ENCODE data around the gene FCHSD2. TPM values are rescaled to one million over a fixed set of nuclear protein-coding genes. Genes with fewer than 3 reads are reported as not detected.
A peak's percentile ranks its signal among the peaks of the same experiment; 100 is the strongest.

Gene FCHSD2
- total RNA-seq, 1 donor from 2014 or later: 32.7 TPM

- DNase-seq (no peak), ATAC-seq (no peak)
- intact Hi-C loops (cut with micrococcal nuclease): no loop called here
These were observed 180.0 kb downstream of the FCHSD2 start for GRCh38 chr11:72962084-72962483.

GRCh38 chr11:72959998-72960731, 182.0 kb downstream of the FCHSD2 start:
- intact Hi-C loops (cut with micrococcal nuclease): no loop called here
- no peak for DNase-seq
- peak; percentile 61 for ATAC-seq

GRCh38 chr11:72958791-72959190, 183.3 kb downstream of the FCHSD2 start:
- intact Hi-C loops (cut with micrococcal nuclease): no loop called here
- ATAC-seq: no peak
- DNase-seq: no peak

- peak; percentile 22 for ATAC-seq
- no peak for DNase-seq
- intact Hi-C loops (cut with micrococcal nuclease): no loop called here
These were observed 186.7 kb downstream of the FCHSD2 start for GRCh38 chr11:72955466-72955865.

GRCh38 chr11:72954860-72955259, 187.3 kb downstream of the FCHSD2 start:
- intact Hi-C loops (cut with micrococcal nuclease): no loop called here
- peak; percentile 91 for ATAC-seq
- no peak for DNase-seq

- no peak for ATAC-seq
- intact Hi-C loops (cut with micrococcal nuclease): no loop called here
These were observed 188.5 kb downstream of the FCHSD2 start for GRCh38 chr11:72953637-72954036.

GRCh38 chr11:72951888-72952287, 190.2 kb downstream of the FCHSD2 start:
- ATAC-seq: no peak
- intact Hi-C loops (cut with micrococcal nuclease): no loop called here
- no peak for DNase-seq

More at GRCh38 chr11:72953637-72954036, 188.5 kb downstream of the FCHSD2 start:
- no peak for DNase-seq

GRCh38 chr11:72951193-72951592, 190.9 kb downstream of the FCHSD2 start:
- ATAC-seq (peak; percentile 22), DNase-seq (no peak)
- intact Hi-C loops (cut with micrococcal nuclease): no loop called here

- intact Hi-C loops (cut with micrococcal nuclease): no loop called here
- DNase-seq: no peak
- no peak for ATAC-seq
These were observed 191.4 kb downstream of the FCHSD2 start for GRCh38 chr11:72950685-72951084.

- ATAC-seq: no peak
- no peak for DNase-seq
- intact Hi-C loops (cut with micrococcal nuclease): no loop called here
These were observed 194.9 kb downstream of the FCHSD2 start for GRCh38 chr11:72947229-72947628.

GRCh38 chr11:72943664-72944063, 198.5 kb downstream of the FCHSD2 start:
- ATAC-seq (no peak), DNase-seq (no peak)
- intact Hi-C loops (cut with micrococcal nuclease): no loop called here

GRCh38 chr11:72940417-72940816, 201.7 kb downstream of the FCHSD2 start:
- peak; percentile 81 for DNase-seq
- intact Hi-C loops (cut with micrococcal nuclease): no loop called here
- peak; percentile 83 for ATAC-seq

- DNase-seq: no peak
- intact Hi-C loops (cut with micrococcal nuclease): no loop called here
- peak; percentile 26 for ATAC-seq
These were observed 203.1 kb downstream of the FCHSD2 start for GRCh38 chr11:72939031-72939430.

GRCh38 chr11:72937439-72937838, 204.7 kb downstream of the FCHSD2 start:
- ATAC-seq (peak; percentile 53), DNase-seq (peak; percentile 28)
- intact Hi-C loops (cut with micrococcal nuclease): no loop called here

- intact Hi-C loops (cut with micrococcal nuclease): no loop called here
- no peak for DNase-seq
- no peak for ATAC-seq
These were observed 206.4 kb downstream of the FCHSD2 start for GRCh38 chr11:72935700-72936099.

GRCh38 chr11:72932132-72932570, 210.0 kb downstream of the FCHSD2 start:
- intact Hi-C loops (cut with micrococcal nuclease): no loop called here
- DNase-seq (no peak), ATAC-seq (no peak)

GRCh38 chr11:72930008-72930407, 212.1 kb downstream of the FCHSD2 start:
- intact Hi-C loops (cut with micrococcal nuclease): no loop called here
- ATAC-seq (peak; percentile 76), DNase-seq (no peak)

GRCh38 chr11:72929256-72929655, 212.9 kb downstream of the FCHSD2 start:
- DNase-seq (no peak), ATAC-seq (no peak)
- intact Hi-C loops (cut with micrococcal nuclease): loop anchor here (10.0 kb wide), 1 partner anchor 246 kb away; no protein-coding TSS in a partner anchor

- DNase-seq (no peak), ATAC-seq (no peak)
- intact Hi-C loops (cut with micrococcal nuclease): loop anchor here (10.0 kb wide), 1 partner anchor 247 kb away; no protein-coding TSS in a partner anchor
These were observed 214.7 kb downstream of the FCHSD2 start for GRCh38 chr11:72927380-72927779.

GRCh38 chr11:72926076-72926475, 216.0 kb downstream of the FCHSD2 start:
- ATAC-seq (no peak), DNase-seq (no peak)
- intact Hi-C loops (cut with micrococcal nuclease): loop anchor here (10.0 kb wide), 1 partner anchor 249 kb away; no protein-coding TSS in a partner anchor

GRCh38 chr11:72925656-72926055, 216.5 kb downstream of the FCHSD2 start:
- DNase-seq (no peak), ATAC-seq (no peak)
- intact Hi-C loops (cut with micrococcal nuclease): loop anchor here (10.0 kb wide), 1 partner anchor 249 kb away; no protein-coding TSS in a partner anchor
